Smooth muscle cell (in vitro differentiated cells): ENCODE results near the gene RPRD1B. TPM values are rescaled to one million over a fixed set of nuclear protein-coding genes. Genes with fewer than 3 reads are reported as not detected.

Experiments
- DNase-seq: peaks from one replicate; lab custom pipeline; 2025; ENCODE audit not compliant: unreplicated experiment; lab: John Stamatoyannopoulos, UW
- H2AFZ ChIP-seq: fragments of 200-600 bp; sonication (generic); 2 replicates; pipeline ENCODE4 v1.6.0; 2016; ENCODE audit warnings: antibody characterized with exemption, low read depth, mild to moderate bottlenecking
- H3F3A ChIP-seq: fragments of 200-600 bp; sonication (generic); 2 replicates; pipeline ENCODE4 v1.6.0; 2017; ENCODE audit warnings: antibody characterized with exemption, low read depth
- H3K27ac ChIP-seq: fragments of 200-600 bp; sonication (generic); 2 replicates; pipeline ENCODE4 v1.5.1; 2016; ENCODE audit warnings: low read depth, mild to moderate bottlenecking
- H3K27me3 ChIP-seq: fragments of 200-600 bp; sonication (generic); 2 replicates; pipeline ENCODE4 v1.6.1; 2016; ENCODE audit warnings: low read depth, mild to moderate bottlenecking
- H3K36me3 ChIP-seq: fragments of 200-600 bp; sonication (generic); 2 replicates; pipeline ENCODE4 v1.5.1; 2016; ENCODE audit warnings: low read depth
- H3K4me1 ChIP-seq: fragments of 200-600 bp; sonication (generic); 2 replicates; pipeline ENCODE4 v1.5.1; 2016; ENCODE audit warnings: low read depth
- H3K4me2 ChIP-seq: fragments of 200-600 bp; sonication (generic); 2 replicates; pipeline ENCODE4 v1.6.0; 2016; ENCODE audit warnings: mild to moderate bottlenecking
- H3K4me3 ChIP-seq: fragments of 200-600 bp; sonication (generic); 2 replicates; pipeline ENCODE4 v1.5.1; 2016; ENCODE audit warnings: mild to moderate bottlenecking
- H3K79me2 ChIP-seq: fragments of 200-600 bp; sonication (generic); 2 replicates; pipeline ENCODE4 v1.6.0; 2016; ENCODE audit warnings: low read depth, mild to moderate bottlenecking
- H3K9ac ChIP-seq: fragments of 200-600 bp; sonication (generic); 2 replicates; pipeline ENCODE4 v1.6.0; 2016; ENCODE audit warnings: low read depth
- H3K9me3 ChIP-seq: fragments of 200-600 bp; sonication (generic); replicated peaks from 2 replicates; pipeline ENCODE4 v1.5.1; 2016; ENCODE audit warnings: low read depth
- H4K20me1 ChIP-seq: fragments of 200-600 bp; sonication (generic); 2 replicates; pipeline ENCODE4 v1.6.0; 2016; ENCODE audit warnings: low read depth
- WGBS: methylation state at CpG from one replicate; pipeline ENCODE4 v1.1.7; 2016; ENCODE audit warnings: low lambda C conversion rate; 5-methylcytosine and 5-hydroxymethylcytosine counted together
- polyA plus RNA-seq: library from polyadenylated mRNA; unstranded; fragments of >200 nt; fragmentation: Nextera tagmentation; extraction: Ambion mirVana; gene quantifications from 2 replicates; pipeline ENCODE4 v1.2.1, GENCODE V29; 2016
- total RNA-seq: library from RNA; depleted of rRNA; stranded (reverse); fragments of >200 nt; gene quantifications from 2 replicates; pipeline ENCODE4 v1.2.3, GENCODE V29; 2014
- TF ChIP-seq, protein P1 (sequence below): fragments of 200-600 bp; sonication (generic); IDR thresholded peaks from 2 replicates; pipeline ENCODE4 v1.5.1; 2017; ENCODE audit warnings: borderline replicate concordance, mild to moderate bottlenecking, antibody characterized with exemption; ENCODE audit not compliant: insufficient read depth, poor library complexity, severe bottlenecking

RPRD1B gene
- total and polyA plus RNA-seq, 2 experiments from 2014 or later, result 13.5 to 59.1 TPM

GRCh38 chr20:38049800-38050199 is 16.3 kb downstream of the RPRD1B start:
- peaks cover 3% of the 10 kb centered on the region for H3K36me3 ChIP-seq
- H3K4me3 ChIP-seq, result no peak overlapping the region
- no peak overlapping the region for H3K4me2 ChIP-seq
- H4K20me1 ChIP-seq, result peaks cover 89% of the 10 kb centered on the region
- H3K9ac ChIP-seq, result no peak overlapping the region
- DNase-seq, result no peak
- no peaks in the 10 kb centered on the region for H3K27me3 ChIP-seq
- 33% methylated on average over 3 of the region's 3 CpGs for WGBS
- no peaks in the 10 kb centered on the region for H3F3A ChIP-seq
- H3K9me3 ChIP-seq, result no peaks in the 10 kb centered on the region
- peaks cover 61% of the 10 kb centered on the region for H3K79me2 ChIP-seq
- no peaks in the 10 kb centered on the region for H3K4me1 ChIP-seq
- H3K27ac ChIP-seq, result peak overlapping the region; percentile 77
- H2AFZ ChIP-seq, result no peak overlapping the region
- TF ChIP-seq, protein P1, sequence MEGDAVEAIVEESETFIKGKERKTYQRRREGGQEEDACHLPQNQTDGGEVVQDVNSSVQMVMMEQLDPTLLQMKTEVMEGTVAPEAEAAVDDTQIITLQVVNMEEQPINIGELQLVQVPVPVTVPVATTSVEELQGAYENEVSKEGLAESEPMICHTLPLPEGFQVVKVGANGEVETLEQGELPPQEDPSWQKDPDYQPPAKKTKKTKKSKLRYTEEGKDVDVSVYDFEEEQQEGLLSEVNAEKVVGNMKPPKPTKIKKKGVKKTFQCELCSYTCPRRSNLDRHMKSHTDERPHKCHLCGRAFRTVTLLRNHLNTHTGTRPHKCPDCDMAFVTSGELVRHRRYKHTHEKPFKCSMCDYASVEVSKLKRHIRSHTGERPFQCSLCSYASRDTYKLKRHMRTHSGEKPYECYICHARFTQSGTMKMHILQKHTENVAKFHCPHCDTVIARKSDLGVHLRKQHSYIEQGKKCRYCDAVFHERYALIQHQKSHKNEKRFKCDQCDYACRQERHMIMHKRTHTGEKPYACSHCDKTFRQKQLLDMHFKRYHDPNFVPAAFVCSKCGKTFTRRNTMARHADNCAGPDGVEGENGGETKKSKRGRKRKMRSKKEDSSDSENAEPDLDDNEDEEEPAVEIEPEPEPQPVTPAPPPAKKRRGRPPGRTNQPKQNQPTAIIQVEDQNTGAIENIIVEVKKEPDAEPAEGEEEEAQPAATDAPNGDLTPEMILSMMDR, result no peak

DNA sequence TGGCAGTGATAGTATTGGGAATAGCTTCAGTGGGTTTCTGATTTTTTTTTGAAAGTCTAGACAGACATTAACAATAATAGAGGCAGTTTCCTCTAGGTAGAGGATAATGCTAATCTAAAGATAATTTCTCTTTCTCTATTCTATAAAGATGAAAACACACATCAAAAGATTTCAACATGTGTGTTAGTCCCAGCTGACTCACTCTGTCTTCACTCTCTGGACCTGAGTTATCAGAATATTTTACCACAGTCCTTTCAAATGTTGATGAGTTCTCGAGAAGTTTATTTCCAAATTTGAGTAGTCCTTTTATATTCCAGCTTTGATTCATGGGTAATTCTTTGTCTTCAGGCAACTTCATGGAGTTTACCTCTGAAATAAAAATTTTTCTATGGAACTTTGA is 17.1 kb downstream of the RPRD1B start:
- no peaks in the 10 kb centered on the region for H3K27me3 ChIP-seq
- peak overlapping the region; percentile 77 for H3K27ac ChIP-seq
- no peak overlapping the region for H3K4me3 ChIP-seq
- peak overlapping the region; percentile 15 for H3K4me2 ChIP-seq
- H3K79me2 ChIP-seq, result peaks cover 53% of the 10 kb centered on the region
- no peaks in the 10 kb centered on the region for H3F3A ChIP-seq
- TF ChIP-seq, protein P1, result no peak
- no peak overlapping the region for H2AFZ ChIP-seq
- no peak overlapping the region for H3K9ac ChIP-seq
- peaks cover 89% of the 10 kb centered on the region for H4K20me1 ChIP-seq
- DNase-seq, result no peak
- H3K36me3 ChIP-seq, result peaks cover 3% of the 10 kb centered on the region
- 30% methylated on average over 1 of the region's 1 CpG for WGBS
- H3K9me3 ChIP-seq, result no peaks in the 10 kb centered on the region
- H3K4me1 ChIP-seq, result no peaks in the 10 kb centered on the region

DNA sequence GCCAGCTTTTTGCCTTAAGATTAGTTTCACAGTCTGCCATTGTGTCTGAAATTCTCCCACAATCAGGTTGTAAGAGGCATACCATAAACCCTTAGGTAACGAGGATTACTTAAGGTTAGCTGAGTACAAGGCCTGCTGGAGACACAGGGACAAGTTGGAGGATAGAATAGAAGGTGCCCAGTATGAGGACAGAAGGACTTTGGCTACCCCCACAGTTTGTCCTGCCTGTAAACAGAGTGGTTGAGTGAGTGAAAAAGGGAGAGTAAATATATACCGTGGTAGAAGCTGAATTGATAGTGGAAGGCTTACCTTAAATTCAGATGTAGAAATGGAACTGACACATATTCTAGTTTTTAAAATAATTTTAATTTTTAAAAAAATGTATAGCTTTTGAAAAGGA is 19.3 kb downstream of the RPRD1B start:
- Histone ChIP-seq H3K9me3 (no peaks in the 10 kb centered on the region), H3K27me3 (no peaks in the 10 kb centered on the region), H2AFZ (no peak overlapping the region), H3K4me2 (no peak overlapping the region), H4K20me1 (peaks cover 90% of the 10 kb centered on the region), H3K4me3 (no peak overlapping the region), H3K79me2 (peaks cover 36% of the 10 kb centered on the region), H3K9ac (no peak overlapping the region), H3K27ac (no peak overlapping the region), H3K4me1 (no peaks in the 10 kb centered on the region), H3F3A (peaks cover 6% of the 10 kb centered on the region), H3K36me3 (peaks cover 3% of the 10 kb centered on the region)
- DNase-seq, result no peak
- WGBS, result 86% methylated on average over 2 of the region's 2 CpGs
- TF ChIP-seq, protein P1, result no peak

DNA sequence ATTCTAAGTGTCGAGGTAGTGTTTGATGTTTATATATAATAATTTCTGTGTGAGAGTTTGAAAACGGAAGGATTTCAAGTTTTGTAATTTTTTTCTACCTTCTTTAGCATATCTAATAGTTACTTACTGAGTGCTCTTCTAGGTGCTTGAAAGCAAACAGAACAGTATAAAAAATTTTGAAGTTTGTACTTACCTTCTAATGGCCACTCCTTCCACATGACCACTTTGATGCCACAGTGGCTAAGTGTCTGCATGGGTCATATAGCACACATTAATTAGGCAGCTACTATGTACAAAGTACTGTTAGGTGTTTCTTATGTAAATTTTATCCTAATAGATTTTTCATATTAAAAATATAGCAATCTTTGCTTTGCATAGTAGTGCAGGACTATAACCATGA is 21.1 kb downstream of the RPRD1B start:
- H3K36me3 ChIP-seq, result peaks cover 6% of the 10 kb centered on the region
- DNase-seq, result no peak
- no peak overlapping the region for H2AFZ ChIP-seq
- H3K4me3 ChIP-seq, result no peak overlapping the region
- H3K9ac ChIP-seq, result no peak overlapping the region
- H3K9me3 ChIP-seq, result no peaks in the 10 kb centered on the region
- H3K4me1 ChIP-seq, result no peaks in the 10 kb centered on the region
- no peaks in the 10 kb centered on the region for H3K27me3 ChIP-seq
- H3K4me2 ChIP-seq, result no peak overlapping the region
- no peak overlapping the region for H3K27ac ChIP-seq
- H4K20me1 ChIP-seq, result peaks cover 84% of the 10 kb centered on the region
- H3K79me2 ChIP-seq, result peaks cover 36% of the 10 kb centered on the region
- WGBS, result 92% methylated on average over 2 of the region's 2 CpGs
- H3F3A ChIP-seq, result peaks cover 6% of the 10 kb centered on the region
- TF ChIP-seq, protein P1, result no peak
